Parathyroid adenoma (tissue), 2 donors: ENCODE results near the gene CCDC159.

Experiments used
- H2AFZ ChIP-seq: fragments of 300-600 bp; sonication (generic); one replicate; pipeline ENCODE4 v1.7.0; 2017; ENCODE audit warnings: antibody characterized with exemption, mild to moderate bottlenecking
- H3K27ac ChIP-seq: fragments of 300-600 bp; sonication (generic); one replicate; pipeline ENCODE4 v1.7.0; 2017
- H3K27me3 ChIP-seq: fragments of 300-600 bp; sonication (generic); one replicate; pipeline ENCODE4 v1.7.0; 2017; ENCODE audit warnings: low read length; ENCODE audit not compliant: control insufficient read depth, insufficient read depth
- H3K36me3 ChIP-seq: fragments of 300-600 bp; sonication (generic); one replicate; pipeline ENCODE4 v1.7.0; 2017; ENCODE audit warnings: low read length; ENCODE audit not compliant: control insufficient read depth, insufficient read depth
- H3K4me1 ChIP-seq: fragments of 300-600 bp; sonication (generic); one replicate; pipeline ENCODE4 v1.7.0; 2017; ENCODE audit warnings: control low read depth
- H3K4me2 ChIP-seq: fragments of 300-600 bp; sonication (generic); one replicate; pipeline ENCODE4 v1.7.0; 2017; ENCODE audit warnings: low read length
- H3K4me3 ChIP-seq: fragments of 300-600 bp; sonication (generic); one replicate; pipeline ENCODE4 v1.7.0; 2017; ENCODE audit warnings: low read depth, low read length
- H3K79me2 ChIP-seq: fragments of 300-600 bp; sonication (generic); one replicate; pipeline ENCODE4 v1.7.0; 2017; ENCODE audit warnings: control low read depth
- H3K9ac ChIP-seq: fragments of 300-600 bp; sonication (generic); one replicate; pipeline ENCODE4 v1.7.0; 2017; ENCODE audit warnings: mild to moderate bottlenecking
- H3K9me3 ChIP-seq: fragments of 300-600 bp; sonication (generic); one replicate; pipeline ENCODE4 v1.7.0; 2017; ENCODE audit warnings: low read length; ENCODE audit not compliant: control insufficient read depth
- CTCF ChIP-seq: fragments of 300-600 bp; sonication (generic); IDR thresholded peaks from one replicate; pipeline ENCODE4 v1.7.0; 2017; ENCODE audit warnings: antibody characterized with exemption, mild to moderate bottlenecking
- donor health status: primary hyperparathyroidism.

Gene CCDC159

DNA sequence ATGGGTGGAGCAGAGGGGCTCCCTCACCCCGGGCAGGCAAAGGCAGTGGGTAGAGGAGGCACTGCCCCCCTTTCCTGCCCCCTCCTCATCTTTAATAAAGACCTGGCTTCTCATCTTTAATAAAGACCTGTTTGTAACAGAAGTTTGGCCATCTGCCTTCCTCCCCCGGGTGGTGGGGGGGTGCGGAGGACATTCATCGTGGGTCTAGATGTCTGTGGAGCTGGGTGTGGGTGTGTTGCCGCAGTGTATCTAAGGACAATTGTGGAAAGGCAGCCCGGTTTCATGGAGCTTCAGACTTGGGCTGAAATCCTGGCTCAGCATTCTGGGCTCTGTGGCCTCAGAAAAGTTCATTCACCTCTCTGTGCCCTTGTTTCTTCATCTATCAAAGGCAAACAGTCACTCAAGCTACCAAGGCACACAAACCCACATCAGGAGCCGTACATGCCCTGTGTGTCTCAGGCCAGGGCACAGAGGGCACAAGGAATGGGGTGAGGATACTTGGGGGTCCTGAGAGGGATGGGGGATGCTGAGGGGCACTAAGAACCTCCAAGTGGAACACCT, 19.3 kb downstream of the CCDC159 start:
- Histone ChIP-seq H3K4me3 (no peak overlapping the region), H3K27ac (no peak overlapping the region), H3K79me2 (no peaks in the 10 kb centered on the region), H2AFZ (no peak overlapping the region), H3K4me2 (no peak overlapping the region), H3K36me3 (no peaks in the 10 kb centered on the region), H3K4me1 (no peaks in the 10 kb centered on the region), H3K9me3 (no peaks in the 10 kb centered on the region), H3K27me3 (no peaks in the 10 kb centered on the region), H3K9ac (no peak overlapping the region)
- TF ChIP-seq CTCF = no peak

DNA sequence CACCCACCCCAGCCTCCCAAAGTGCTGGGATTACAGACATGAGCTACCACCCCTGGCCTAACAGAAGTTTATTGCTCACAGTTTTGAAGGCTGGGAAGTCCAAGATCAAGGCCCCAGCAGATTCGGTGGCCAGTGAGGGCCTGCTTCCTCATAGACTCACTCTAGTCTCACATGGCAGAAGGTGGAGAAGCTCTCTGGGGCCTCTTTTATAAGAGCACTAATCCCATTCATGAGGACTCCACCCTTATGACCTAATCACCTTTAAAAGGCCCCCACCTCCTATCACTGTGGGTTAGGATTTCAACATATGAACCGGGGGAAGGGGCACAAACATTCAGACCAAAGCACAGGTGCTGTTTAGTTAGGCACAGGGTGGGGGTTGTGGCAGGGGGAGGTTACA, 21.2 kb downstream of the CCDC159 start:
- Histone ChIP-seq H3K4me1 (no peaks in the 10 kb centered on the region), H3K27ac (no peak overlapping the region), H3K79me2 (no peaks in the 10 kb centered on the region), H3K9ac (no peak overlapping the region), H3K9me3 (no peaks in the 10 kb centered on the region), H3K4me3 (no peak overlapping the region), H3K27me3 (no peaks in the 10 kb centered on the region), H3K36me3 (no peaks in the 10 kb centered on the region), H2AFZ (no peak overlapping the region), H3K4me2 (no peak overlapping the region)
- no peak for TF ChIP-seq CTCF

- Histone ChIP-seq H3K27ac (no peak overlapping the region), H3K36me3 (no peaks in the 10 kb centered on the region), H3K4me2 (no peak overlapping the region), H3K79me2 (no peaks in the 10 kb centered on the region), H3K4me3 (no peak overlapping the region), H2AFZ (no peak overlapping the region), H3K27me3 (no peaks in the 10 kb centered on the region), H3K9me3 (no peaks in the 10 kb centered on the region), H3K9ac (no peak overlapping the region), H3K4me1 (peaks cover 12% of the 10 kb centered on the region)
- no peak for TF ChIP-seq CTCF
These were observed 24.4 kb downstream of the CCDC159 start for GRCh38 chr19:11370744-11371143.

DNA sequence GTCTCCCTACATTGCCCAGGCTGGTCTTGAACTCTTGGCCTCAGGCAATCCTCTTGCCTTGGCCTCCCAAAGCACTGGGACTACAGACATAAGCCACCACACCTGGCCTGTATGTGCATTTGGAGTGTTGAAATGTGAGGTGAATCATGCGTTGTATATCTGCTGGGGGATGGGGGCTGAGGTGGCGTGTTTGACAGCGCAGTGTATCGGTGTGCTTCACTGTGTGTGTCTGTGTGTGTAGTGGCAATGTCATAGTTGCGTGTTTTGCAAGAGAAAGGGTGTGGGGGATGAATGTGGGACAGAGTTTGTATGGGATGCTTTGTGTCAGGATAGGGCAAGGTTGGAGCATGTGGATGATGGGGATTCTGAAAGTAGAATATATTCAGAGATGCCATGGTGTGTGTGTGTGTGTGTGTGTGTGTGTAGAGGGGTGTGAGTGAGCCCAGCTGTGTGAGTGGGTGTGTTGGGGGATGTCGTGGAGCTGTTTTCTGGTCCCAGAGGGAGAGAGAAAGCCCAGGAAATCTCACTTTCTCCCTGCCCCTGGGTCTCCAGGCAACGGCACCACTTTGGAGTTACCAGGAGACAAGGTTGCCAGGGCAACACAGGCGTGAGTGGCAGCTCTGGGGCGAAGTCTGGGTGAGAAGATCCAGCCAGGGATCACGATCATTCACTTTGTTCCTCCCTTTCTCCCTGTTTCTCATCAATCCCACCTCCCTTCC, 27.0 kb downstream of the CCDC159 start:
- Histone ChIP-seq H3K27me3 (no peaks in the 10 kb centered on the region), H3K4me3 (peak overlapping the region; percentile 80), H3K27ac (peak overlapping the region; percentile 98), H3K9me3 (no peaks in the 10 kb centered on the region), H2AFZ (peak overlapping the region; percentile 96), H3K36me3 (no peaks in the 10 kb centered on the region), H3K4me1 (peaks cover 15% of the 10 kb centered on the region), H3K9ac (no peak overlapping the region), H3K4me2 (peak overlapping the region; percentile 97), H3K79me2 (no peaks in the 10 kb centered on the region)
- TF ChIP-seq CTCF = no peak
